ENCODE data around the gene TWSG1. TPM values are rescaled to one million over a fixed set of nuclear protein-coding genes. Genes with fewer than 3 reads are reported as not detected.

TWSG1 gene
- polyA plus RNA-seq, 1 donor from 2014 or later = 11.5 TPM

DNA sequence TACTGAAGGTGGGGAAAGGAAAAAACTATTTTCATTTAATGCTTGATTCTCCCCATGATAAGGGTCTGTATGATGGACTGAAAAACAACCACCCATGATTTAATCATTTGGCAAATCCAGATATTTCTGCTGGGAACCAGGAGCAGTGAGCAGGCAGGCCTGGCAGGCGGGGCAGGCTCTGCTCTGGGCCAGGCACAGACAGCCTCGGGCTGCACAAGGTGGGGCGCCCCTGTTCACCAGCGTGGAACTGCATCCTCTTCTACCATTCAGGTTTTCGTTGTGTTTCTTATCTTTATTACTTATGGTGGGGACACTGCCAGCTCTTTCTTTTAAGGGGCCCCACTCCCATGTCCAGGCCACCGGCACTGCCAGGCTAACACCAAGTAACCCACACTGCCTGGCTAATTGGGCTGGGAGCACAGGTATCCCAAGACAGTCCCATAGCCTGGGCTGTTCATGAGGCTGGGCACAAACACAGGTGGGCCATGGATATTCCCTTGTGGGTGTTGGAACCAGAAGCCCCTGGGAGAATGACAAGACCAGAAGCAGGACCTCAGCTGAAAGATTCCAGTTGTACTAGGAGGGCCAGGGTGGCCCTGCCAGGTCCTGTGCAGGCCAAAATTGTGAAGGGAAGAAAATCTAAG is 83.6 kb downstream of the TWSG1 start:
- Histone ChIP-seq H3K9ac (ENCODE audit: low read length) (no peak overlapping the region), H3K9me2 (ENCODE audit: insufficient read depth, low read length) (no peaks in the 10 kb centered on the region), H3K4me2 (ENCODE audit: low read length) (no peak overlapping the region), H3K79me2 (replicated peaks; ENCODE audit: insufficient read depth, low read length) (no peaks in the 10 kb centered on the region), H3K27ac (ENCODE audit: low read length) (no peak overlapping the region), H3F3A (ENCODE audit: insufficient read depth, low read length, poor library complexity, severe bottlenecking) (no peaks in the 10 kb centered on the region), H4K20me1 (ENCODE audit: insufficient read depth) (no peaks in the 10 kb centered on the region), H3K27me3 (ENCODE audit: insufficient read depth, low read depth, low read length) (no peaks in the 10 kb centered on the region), H2AFZ (ENCODE audit: low read depth, low read length) (no peak overlapping the region), H3K36me3 (ENCODE audit: insufficient read depth, low read length) (no peaks in the 10 kb centered on the region), H3K4me3 (ENCODE audit: low read length) (no peak overlapping the region), H3K9me3 (ENCODE audit: low read length) (no peaks in the 10 kb centered on the region)
- TF ChIP-seq RAD21 (conservative IDR thresholded peaks at IDR 0.05) (no peak), SMC3 (conservative IDR thresholded peaks at IDR 0.05; ENCODE audit: poor library complexity) (no peak), POLR2AphosphoS5 (IDR thresholded peaks at IDR 0.05) (no peak), EP300 (conservative IDR thresholded peaks at IDR 0.05; ENCODE audit: poor library complexity, severe bottlenecking) (no peak), TAF1 (IDR thresholded peaks at IDR 0.05; ENCODE audit: low read depth) (no peak)
- TF ChIP-seq, protein P1, sequence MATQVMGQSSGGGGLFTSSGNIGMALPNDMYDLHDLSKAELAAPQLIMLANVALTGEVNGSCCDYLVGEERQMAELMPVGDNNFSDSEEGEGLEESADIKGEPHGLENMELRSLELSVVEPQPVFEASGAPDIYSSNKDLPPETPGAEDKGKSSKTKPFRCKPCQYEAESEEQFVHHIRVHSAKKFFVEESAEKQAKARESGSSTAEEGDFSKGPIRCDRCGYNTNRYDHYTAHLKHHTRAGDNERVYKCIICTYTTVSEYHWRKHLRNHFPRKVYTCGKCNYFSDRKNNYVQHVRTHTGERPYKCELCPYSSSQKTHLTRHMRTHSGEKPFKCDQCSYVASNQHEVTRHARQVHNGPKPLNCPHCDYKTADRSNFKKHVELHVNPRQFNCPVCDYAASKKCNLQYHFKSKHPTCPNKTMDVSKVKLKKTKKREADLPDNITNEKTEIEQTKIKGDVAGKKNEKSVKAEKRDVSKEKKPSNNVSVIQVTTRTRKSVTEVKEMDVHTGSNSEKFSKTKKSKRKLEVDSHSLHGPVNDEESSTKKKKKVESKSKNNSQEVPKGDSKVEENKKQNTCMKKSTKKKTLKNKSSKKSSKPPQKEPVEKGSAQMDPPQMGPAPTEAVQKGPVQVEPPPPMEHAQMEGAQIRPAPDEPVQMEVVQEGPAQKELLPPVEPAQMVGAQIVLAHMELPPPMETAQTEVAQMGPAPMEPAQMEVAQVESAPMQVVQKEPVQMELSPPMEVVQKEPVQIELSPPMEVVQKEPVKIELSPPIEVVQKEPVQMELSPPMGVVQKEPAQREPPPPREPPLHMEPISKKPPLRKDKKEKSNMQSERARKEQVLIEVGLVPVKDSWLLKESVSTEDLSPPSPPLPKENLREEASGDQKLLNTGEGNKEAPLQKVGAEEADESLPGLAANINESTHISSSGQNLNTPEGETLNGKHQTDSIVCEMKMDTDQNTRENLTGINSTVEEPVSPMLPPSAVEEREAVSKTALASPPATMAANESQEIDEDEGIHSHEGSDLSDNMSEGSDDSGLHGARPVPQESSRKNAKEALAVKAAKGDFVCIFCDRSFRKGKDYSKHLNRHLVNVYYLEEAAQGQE (IDR thresholded peaks at IDR 0.05; ENCODE audit: borderline replicate concordance) = no peak
- TF ChIP-seq, protein P2, sequence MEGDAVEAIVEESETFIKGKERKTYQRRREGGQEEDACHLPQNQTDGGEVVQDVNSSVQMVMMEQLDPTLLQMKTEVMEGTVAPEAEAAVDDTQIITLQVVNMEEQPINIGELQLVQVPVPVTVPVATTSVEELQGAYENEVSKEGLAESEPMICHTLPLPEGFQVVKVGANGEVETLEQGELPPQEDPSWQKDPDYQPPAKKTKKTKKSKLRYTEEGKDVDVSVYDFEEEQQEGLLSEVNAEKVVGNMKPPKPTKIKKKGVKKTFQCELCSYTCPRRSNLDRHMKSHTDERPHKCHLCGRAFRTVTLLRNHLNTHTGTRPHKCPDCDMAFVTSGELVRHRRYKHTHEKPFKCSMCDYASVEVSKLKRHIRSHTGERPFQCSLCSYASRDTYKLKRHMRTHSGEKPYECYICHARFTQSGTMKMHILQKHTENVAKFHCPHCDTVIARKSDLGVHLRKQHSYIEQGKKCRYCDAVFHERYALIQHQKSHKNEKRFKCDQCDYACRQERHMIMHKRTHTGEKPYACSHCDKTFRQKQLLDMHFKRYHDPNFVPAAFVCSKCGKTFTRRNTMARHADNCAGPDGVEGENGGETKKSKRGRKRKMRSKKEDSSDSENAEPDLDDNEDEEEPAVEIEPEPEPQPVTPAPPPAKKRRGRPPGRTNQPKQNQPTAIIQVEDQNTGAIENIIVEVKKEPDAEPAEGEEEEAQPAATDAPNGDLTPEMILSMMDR (IDR thresholded peaks at IDR 0.05; ENCODE audit: poor library complexity, severe bottlenecking) = no peak

DNA sequence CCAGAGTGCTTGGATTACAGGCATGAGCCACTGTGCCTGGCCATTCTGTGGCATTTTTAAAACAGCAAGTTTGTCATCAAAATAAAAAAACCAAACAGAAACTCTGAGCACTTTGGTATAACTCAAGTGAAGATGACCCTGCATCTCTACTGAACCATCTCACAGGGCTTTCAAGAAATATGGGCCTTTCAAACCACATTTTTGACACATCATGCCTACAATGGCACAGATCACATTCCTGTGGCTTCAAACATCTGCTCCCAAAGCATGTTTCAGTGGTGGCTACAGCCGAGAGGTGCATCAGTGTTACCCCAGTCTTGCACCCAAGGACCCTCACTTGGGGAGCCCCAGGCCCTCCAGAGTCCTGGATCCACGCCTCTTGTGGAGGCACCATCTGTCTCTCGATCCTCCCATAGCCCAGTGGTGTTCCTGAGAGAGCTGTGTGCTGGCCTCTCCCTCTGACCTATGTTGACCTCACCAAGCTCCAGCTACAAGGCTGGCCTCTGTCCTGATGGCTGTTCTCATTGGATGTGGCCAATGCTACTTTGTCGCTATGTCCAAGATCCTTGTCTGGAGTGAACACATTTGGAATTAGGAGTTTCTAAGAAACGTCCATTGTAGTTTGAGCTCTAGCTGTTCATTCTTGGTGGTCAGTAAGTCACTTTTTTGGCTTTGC is 85.5 kb downstream of the TWSG1 start:
- Histone ChIP-seq H3K4me3 (ENCODE audit: low read length) (no peak overlapping the region), H3K27me3 (ENCODE audit: insufficient read depth, low read depth, low read length) (no peaks in the 10 kb centered on the region), H3F3A (ENCODE audit: insufficient read depth, low read length, poor library complexity, severe bottlenecking) (no peaks in the 10 kb centered on the region), H3K36me3 (ENCODE audit: insufficient read depth, low read length) (no peaks in the 10 kb centered on the region), H3K79me2 (replicated peaks; ENCODE audit: insufficient read depth, low read length) (no peaks in the 10 kb centered on the region), H2AFZ (ENCODE audit: low read depth, low read length) (no peak overlapping the region), H3K9ac (ENCODE audit: low read length) (no peak overlapping the region), H4K20me1 (ENCODE audit: insufficient read depth) (no peaks in the 10 kb centered on the region), H3K4me2 (ENCODE audit: low read length) (no peak overlapping the region), H3K27ac (ENCODE audit: low read length) (no peak overlapping the region), H3K9me2 (ENCODE audit: insufficient read depth, low read length) (no peaks in the 10 kb centered on the region), H3K9me3 (ENCODE audit: low read length) (no peaks in the 10 kb centered on the region)
- TF ChIP-seq POLR2AphosphoS5 (IDR thresholded peaks at IDR 0.05) (no peak), TAF1 (IDR thresholded peaks at IDR 0.05; ENCODE audit: low read depth) (no peak), EP300 (conservative IDR thresholded peaks at IDR 0.05; ENCODE audit: poor library complexity, severe bottlenecking) (no peak), EZH2 (IDR thresholded peaks at IDR 0.05; ENCODE audit: borderline replicate concordance, insufficient read depth, low read length, poor library complexity, severe bottlenecking) (no peak), RAD21 (conservative IDR thresholded peaks at IDR 0.05) (no peak), MXI1 (conservative IDR thresholded peaks at IDR 0.05; ENCODE audit: poor library complexity, severe bottlenecking) (no peak), SMC3 (conservative IDR thresholded peaks at IDR 0.05; ENCODE audit: poor library complexity) (no peak)
- TF ChIP-seq, protein P1 (IDR thresholded peaks at IDR 0.05; ENCODE audit: borderline replicate concordance) = no peak
- TF ChIP-seq, protein P2 (IDR thresholded peaks at IDR 0.05; ENCODE audit: poor library complexity, severe bottlenecking) = no peak

All from neural cell (in vitro differentiated cells).